ENCODE measurements around the gene GBGT1. TPM values are rescaled to one million over a fixed set of nuclear protein-coding genes. Genes with fewer than 3 reads are reported as not detected.
A peak's percentile ranks its signal among the peaks of the same experiment; 100 is the strongest.

The GBGT1 gene
- total RNA-seq, 1 donor from 2014 or later: 1.3 TPM

GRCh38 chr9:133164191-133164590 lies 477 bp upstream of the GBGT1 start:
- H3K36me3 Mint-ChIP-seq (ENCODE audit: unreplicated experiment): no peaks in the 10 kb centered on the region
- peak overlapping the region; percentile 38 for H3K4me3 Mint-ChIP-seq (ENCODE audit: unreplicated experiment)
- peaks cover 9% of the 10 kb centered on the region for H3K27me3 Mint-ChIP-seq (ENCODE audit: unreplicated experiment)
- TF ChIP-seq CTCF (IDR thresholded peaks at IDR 0.05; ENCODE audit: partially characterized antibody, unreplicated experiment): no peak
- H3K27ac Mint-ChIP-seq (ENCODE audit: unreplicated experiment): no peak overlapping the region
- H3K4me1 Mint-ChIP-seq (ENCODE audit: low read depth, unreplicated experiment): no peaks in the 10 kb centered on the region
- no peaks in the 10 kb centered on the region for H3K9me3 Mint-ChIP-seq (ENCODE audit: unreplicated experiment)
- no peak for DNase-seq

- Mint-ChIP-seq H3K27me3 (ENCODE audit: unreplicated experiment) (peaks cover 9% of the 10 kb centered on the region), H3K4me3 (ENCODE audit: unreplicated experiment) (no peak overlapping the region), H3K4me1 (ENCODE audit: low read depth, unreplicated experiment) (no peaks in the 10 kb centered on the region), H3K9me3 (ENCODE audit: unreplicated experiment) (no peaks in the 10 kb centered on the region), H3K27ac (ENCODE audit: unreplicated experiment) (no peak overlapping the region), H3K36me3 (ENCODE audit: unreplicated experiment) (no peaks in the 10 kb centered on the region)
- TF ChIP-seq CTCF (IDR thresholded peaks at IDR 0.05; ENCODE audit: partially characterized antibody, unreplicated experiment): no peak
- DNase-seq: peak; percentile 21
These were observed 732 bp downstream of the GBGT1 start for GRCh38 chr9:133162861-133163503.

- Mint-ChIP-seq H3K27ac (ENCODE audit: unreplicated experiment) (no peak overlapping the region), H3K4me1 (ENCODE audit: low read depth, unreplicated experiment) (no peaks in the 10 kb centered on the region), H3K27me3 (ENCODE audit: unreplicated experiment) (peaks cover 8% of the 10 kb centered on the region), H3K36me3 (ENCODE audit: unreplicated experiment) (no peaks in the 10 kb centered on the region), H3K9me3 (ENCODE audit: unreplicated experiment) (no peaks in the 10 kb centered on the region), H3K4me3 (ENCODE audit: unreplicated experiment) (peak overlapping the region; percentile 69)
- no peak for DNase-seq
- TF ChIP-seq CTCF (IDR thresholded peaks at IDR 0.05; ENCODE audit: partially characterized antibody, unreplicated experiment): no peak
These were observed 2.2 kb downstream of the GBGT1 start for GRCh38 chr9:133161547-133161950.

GRCh38 chr9:133160742-133161546 lies 2.8 kb downstream of the GBGT1 start:
- H3K27ac Mint-ChIP-seq (ENCODE audit: unreplicated experiment): peak overlapping the region; percentile 29
- peaks cover 8% of the 10 kb centered on the region for H3K27me3 Mint-ChIP-seq (ENCODE audit: unreplicated experiment)
- peak; percentile 70 for DNase-seq
- no peak overlapping the region for H3K4me3 Mint-ChIP-seq (ENCODE audit: unreplicated experiment)
- no peaks in the 10 kb centered on the region for H3K9me3 Mint-ChIP-seq (ENCODE audit: unreplicated experiment)
- peak; percentile 82 for TF ChIP-seq CTCF (IDR thresholded peaks at IDR 0.05; ENCODE audit: partially characterized antibody, unreplicated experiment)
- H3K36me3 Mint-ChIP-seq (ENCODE audit: unreplicated experiment): no peaks in the 10 kb centered on the region
- no peaks in the 10 kb centered on the region for H3K4me1 Mint-ChIP-seq (ENCODE audit: low read depth, unreplicated experiment)

- Mint-ChIP-seq H3K9me3 (ENCODE audit: unreplicated experiment) (peaks cover 1% of the 10 kb centered on the region), H3K27me3 (ENCODE audit: unreplicated experiment) (peaks cover 6% of the 10 kb centered on the region), H3K4me1 (ENCODE audit: low read depth, unreplicated experiment) (no peaks in the 10 kb centered on the region), H3K4me3 (ENCODE audit: unreplicated experiment) (no peak overlapping the region), H3K27ac (ENCODE audit: unreplicated experiment) (no peak overlapping the region), H3K36me3 (ENCODE audit: unreplicated experiment) (no peaks in the 10 kb centered on the region)
- no peak for TF ChIP-seq CTCF (IDR thresholded peaks at IDR 0.05; ENCODE audit: partially characterized antibody, unreplicated experiment)
- no peak for DNase-seq
These were observed 5.0 kb downstream of the GBGT1 start for GRCh38 chr9:133158695-133159094.

Data from glutamatergic neuron (in vitro differentiated cells).